HS-5 (cell line): ENCODE measurements around the gene DUSP7.

Source experiments
- DNase-seq: peaks from one replicate; pipeline ENCODE4 v3.0.0-alpha.2; 2012; ENCODE audit warnings: low read depth

The DUSP7 gene

GRCh38 chr3:52006820-52007133 is 49.6 kb downstream of the DUSP7 start:
- DNase-seq: no peak

GRCh38 chr3:52006017-52006819 is 50.2 kb downstream of the DUSP7 start:
- no peak for DNase-seq

- DNase-seq: no peak
Observed at GRCh38 chr3:52005571-52005986, 50.8 kb downstream of the DUSP7 start.

GRCh38 chr3:52004906-52005395 is 51.4 kb downstream of the DUSP7 start:
- DNase-seq: no peak

- no peak for DNase-seq
Observed at GRCh38 chr3:52004163-52004787, 52.1 kb downstream of the DUSP7 start.

- DNase-seq: no peak
Observed at GRCh38 chr3:52002748-52003147, 53.6 kb downstream of the DUSP7 start.

- no peak for DNase-seq
Observed at GRCh38 chr3:52001443-52001974, 54.9 kb downstream of the DUSP7 start.

GRCh38 chr3:51999846-52000245 is 56.5 kb downstream of the DUSP7 start:
- DNase-seq: no peak
